BE2C (cell line): ENCODE results near the gene KIF11.
A peak's percentile ranks its signal among the peaks of the same experiment; 100 is the strongest.

Experiments
- DNase-seq: peaks from one replicate; pipeline ENCODE4 v3.0.0-alpha.2; 2020
- H3K27me3 ChIP-seq: fragments of 250-450 bp; sonication (Bioruptor Pico); 2 replicates; pipeline ENCODE4 v1.5.1; 2020; ENCODE audit warnings: mild to moderate bottlenecking
- H3K36me3 ChIP-seq: fragments of 250-450 bp; sonication (Bioruptor Pico); 2 replicates; pipeline ENCODE4 v1.5.1; 2020; ENCODE audit warnings: mild to moderate bottlenecking
- H3K4me1 ChIP-seq: fragments of 250-450 bp; sonication (Bioruptor Pico); 2 replicates; pipeline ENCODE4 v1.5.1; 2020
- H3K4me3 ChIP-seq: 2 replicates; pipeline ENCODE4 v1.5.1; 2011; ENCODE audit warnings: low read depth, low read length
- H3K9me3 ChIP-seq: fragments of 250-450 bp; sonication (Bioruptor Pico); 2 replicates; pipeline ENCODE4 v1.5.1; 2020
- TF ChIP-seq, protein P1 (sequence below): IDR thresholded peaks from 2 replicates; pipeline ENCODE4 v1.5.1; 2012; ENCODE audit warnings: mild to moderate bottlenecking, low read depth, low read length

Gene KIF11

DNA sequence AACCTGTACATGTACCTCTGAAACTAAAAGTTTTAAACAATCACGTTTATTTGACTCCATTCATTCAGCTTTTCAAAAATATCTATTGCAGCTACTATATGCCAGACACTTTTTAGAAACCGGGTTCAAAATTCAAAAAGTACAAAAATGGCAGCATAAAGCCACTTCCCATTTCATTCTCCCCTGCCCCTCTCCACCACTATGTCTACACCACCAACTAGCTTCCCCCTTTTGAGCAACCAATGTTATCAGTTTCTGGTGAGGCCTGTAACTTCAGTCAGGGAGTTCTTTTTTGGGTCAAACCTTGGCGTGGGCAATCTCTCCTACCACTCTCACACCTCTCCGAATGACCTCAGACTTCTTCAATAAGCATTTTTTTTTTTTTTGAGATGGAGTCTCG, 85.3 kb downstream of the KIF11 start:
- Histone ChIP-seq H3K4me1 (no peaks in the 10 kb centered on the region), H3K36me3 (no peaks in the 10 kb centered on the region), H3K9me3 (no peaks in the 10 kb centered on the region), H3K27me3 (no peaks in the 10 kb centered on the region), H3K4me3 (no peak overlapping the region)
- TF ChIP-seq, protein P1, sequence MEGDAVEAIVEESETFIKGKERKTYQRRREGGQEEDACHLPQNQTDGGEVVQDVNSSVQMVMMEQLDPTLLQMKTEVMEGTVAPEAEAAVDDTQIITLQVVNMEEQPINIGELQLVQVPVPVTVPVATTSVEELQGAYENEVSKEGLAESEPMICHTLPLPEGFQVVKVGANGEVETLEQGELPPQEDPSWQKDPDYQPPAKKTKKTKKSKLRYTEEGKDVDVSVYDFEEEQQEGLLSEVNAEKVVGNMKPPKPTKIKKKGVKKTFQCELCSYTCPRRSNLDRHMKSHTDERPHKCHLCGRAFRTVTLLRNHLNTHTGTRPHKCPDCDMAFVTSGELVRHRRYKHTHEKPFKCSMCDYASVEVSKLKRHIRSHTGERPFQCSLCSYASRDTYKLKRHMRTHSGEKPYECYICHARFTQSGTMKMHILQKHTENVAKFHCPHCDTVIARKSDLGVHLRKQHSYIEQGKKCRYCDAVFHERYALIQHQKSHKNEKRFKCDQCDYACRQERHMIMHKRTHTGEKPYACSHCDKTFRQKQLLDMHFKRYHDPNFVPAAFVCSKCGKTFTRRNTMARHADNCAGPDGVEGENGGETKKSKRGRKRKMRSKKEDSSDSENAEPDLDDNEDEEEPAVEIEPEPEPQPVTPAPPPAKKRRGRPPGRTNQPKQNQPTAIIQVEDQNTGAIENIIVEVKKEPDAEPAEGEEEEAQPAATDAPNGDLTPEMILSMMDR = no peak
- no peak for DNase-seq

DNA sequence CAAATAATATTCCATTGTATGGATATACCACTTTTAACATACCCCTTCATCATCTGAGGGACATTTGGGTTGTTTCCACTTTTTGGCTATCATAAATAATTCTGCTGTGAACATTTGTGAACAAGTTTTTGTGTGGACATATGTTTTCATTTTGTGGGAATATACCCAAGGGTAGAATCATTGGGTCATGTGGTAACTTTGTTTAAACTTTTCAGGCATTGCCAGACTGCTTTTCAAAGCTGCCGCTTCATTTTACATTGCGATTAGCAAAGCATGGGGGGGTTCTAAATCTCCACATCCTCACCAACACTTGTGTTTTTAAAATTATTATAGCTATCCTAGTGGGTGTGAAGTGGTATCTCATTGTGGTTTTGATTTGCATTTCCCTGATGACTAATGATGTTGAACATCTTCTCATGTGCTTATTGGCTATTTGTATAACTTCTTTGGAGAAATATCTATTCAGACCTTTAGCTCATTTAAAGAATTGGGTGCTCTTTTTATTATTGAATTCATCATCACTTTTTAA, 88.4 kb downstream of the KIF11 start:
- H3K9me3 ChIP-seq = no peaks in the 10 kb centered on the region
- no peaks in the 10 kb centered on the region for H3K27me3 ChIP-seq
- no peaks in the 10 kb centered on the region for H3K4me1 ChIP-seq
- H3K4me3 ChIP-seq = no peak overlapping the region
- DNase-seq = no peak
- H3K36me3 ChIP-seq = no peaks in the 10 kb centered on the region
- TF ChIP-seq, protein P1 = no peak

DNA sequence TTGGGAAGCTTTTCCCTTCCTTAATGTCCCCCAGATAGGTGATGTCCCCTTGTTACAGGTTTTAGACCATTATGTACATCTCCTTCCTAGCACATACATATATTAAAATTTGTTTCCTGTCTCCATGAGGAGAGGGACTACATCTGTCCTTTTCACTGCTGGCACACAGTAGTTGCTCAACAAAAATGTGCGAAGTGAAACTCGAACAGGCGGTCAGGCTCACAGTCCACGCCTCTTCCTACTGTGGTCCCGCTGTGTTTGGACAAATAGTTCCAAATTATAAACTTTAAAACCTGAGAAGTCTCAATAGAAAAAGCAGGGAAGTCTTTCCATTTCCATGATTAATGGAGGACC, 95.6 kb downstream of the KIF11 start:
- TF ChIP-seq, protein P1 = no peak
- Histone ChIP-seq H3K9me3 (no peaks in the 10 kb centered on the region), H3K36me3 (no peaks in the 10 kb centered on the region), H3K4me3 (peak overlapping the region; percentile 67), H3K27me3 (no peaks in the 10 kb centered on the region), H3K4me1 (no peaks in the 10 kb centered on the region)
- DNase-seq = no peak

DNA sequence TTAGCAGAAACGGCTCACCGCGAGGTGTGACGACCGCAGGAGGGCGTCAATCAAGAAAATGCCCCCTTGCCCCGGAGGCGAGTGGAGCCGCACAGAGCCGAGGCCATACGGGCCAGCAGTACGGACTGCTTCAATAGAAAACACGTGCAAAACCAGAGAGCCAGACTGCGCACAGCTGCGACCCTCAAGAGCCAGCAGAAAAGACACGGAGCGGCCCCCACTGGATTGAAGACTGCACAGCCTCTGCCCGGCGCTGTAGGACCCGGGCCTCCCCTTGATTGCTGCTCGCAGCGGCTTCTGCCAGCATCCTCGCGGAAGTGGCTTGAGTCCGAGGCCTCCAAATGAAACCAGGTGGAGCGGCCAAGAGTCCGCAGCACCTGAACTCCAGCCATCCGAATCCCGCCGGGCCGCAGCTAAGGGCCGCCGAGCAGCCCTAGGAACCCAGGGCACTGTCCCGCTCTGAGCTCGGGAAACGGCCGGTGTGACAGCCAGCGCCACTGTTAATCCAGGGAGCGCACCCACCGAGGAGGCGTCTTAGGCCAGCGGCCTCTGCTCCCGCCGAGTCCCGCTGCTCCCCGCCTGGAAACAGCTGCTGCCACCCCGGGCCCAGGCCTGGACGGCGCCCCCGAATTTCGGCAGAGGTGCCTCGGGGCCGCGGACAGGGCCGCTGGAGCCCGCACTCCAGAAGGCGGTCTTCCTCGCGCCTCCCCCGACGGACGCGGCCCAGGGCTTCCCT, 96.2 kb downstream of the KIF11 start:
- no peaks in the 10 kb centered on the region for H3K4me1 ChIP-seq
- no peaks in the 10 kb centered on the region for H3K9me3 ChIP-seq
- TF ChIP-seq, protein P1 = no peak
- H3K4me3 ChIP-seq = peak overlapping the region; percentile 67
- DNase-seq = peak; percentile 45
- H3K27me3 ChIP-seq = no peaks in the 10 kb centered on the region
- H3K36me3 ChIP-seq = no peaks in the 10 kb centered on the region

DNA sequence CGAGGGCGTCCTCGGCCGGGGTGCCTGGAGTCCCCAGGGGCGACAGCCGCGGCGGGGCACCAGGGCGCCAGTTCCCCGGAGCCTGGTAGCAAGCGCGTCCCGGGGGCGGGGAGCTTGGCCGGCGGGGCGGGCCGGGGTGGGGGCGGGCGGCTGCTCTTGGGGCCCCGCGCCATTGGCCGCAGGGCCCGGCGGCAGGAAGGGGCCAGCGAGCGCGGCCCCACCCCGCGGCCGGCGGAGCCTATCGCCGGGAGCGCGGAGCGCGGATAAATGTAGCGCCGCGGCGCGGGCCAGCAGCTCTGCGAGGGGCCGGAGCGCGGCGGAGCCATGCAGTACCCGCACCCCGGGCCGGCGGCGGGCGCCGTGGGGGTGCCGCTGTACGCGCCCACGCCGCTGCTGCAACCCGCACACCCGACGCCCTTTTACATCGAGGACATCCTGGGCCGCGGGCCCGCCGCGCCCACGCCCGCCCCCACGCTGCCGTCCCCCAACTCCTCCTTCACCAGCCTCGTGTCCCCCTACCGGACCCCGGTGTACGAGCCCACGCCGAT, 96.8 kb downstream of the KIF11 start, which contains the start of gene HHEX:
HHEX (plus strand) TSS at position 293 of the 548 bp plus-strand sequence; CDS start at position 325, 32 bp downstream.
- Histone ChIP-seq H3K27me3 (no peaks in the 10 kb centered on the region), H3K4me1 (no peaks in the 10 kb centered on the region), H3K36me3 (no peaks in the 10 kb centered on the region), H3K4me3 (peak within 1 kb of the TSS; percentile 67), H3K9me3 (no peaks in the 10 kb centered on the region)
- TF ChIP-seq, protein P1 = no peak
- peak; percentile 79 for DNase-seq
